Stimulated activated CD4-positive, alpha-beta T cell treated with anti-CD3 and anti-CD28 coated beads, Interleukin-1b, Interleukin-23, amount 100 ng/mL, for 4 hours (primary cell): ENCODE results near the gene SPATA46.
"Not testable (repeated sequence)": the region's sequence is repeated elsewhere in the genome, so short reads cannot be mapped to it uniquely, and the experiment has no call there.

Experiments used
- DNase-seq, 2 donors: peaks; one replicate each; pipeline ENCODE4 v3.0.0-alpha.2; 2020; ENCODE audit warnings: low read depth in 2 of 2

The SPATA46 gene

GRCh38 chr1:162357681-162358266 lies 18.9 kb downstream of the SPATA46 start:
- DNase-seq = no peak

GRCh38 chr1:162353702-162354101 lies 23.0 kb downstream of the SPATA46 start:
- DNase-seq = no peak

DNA sequence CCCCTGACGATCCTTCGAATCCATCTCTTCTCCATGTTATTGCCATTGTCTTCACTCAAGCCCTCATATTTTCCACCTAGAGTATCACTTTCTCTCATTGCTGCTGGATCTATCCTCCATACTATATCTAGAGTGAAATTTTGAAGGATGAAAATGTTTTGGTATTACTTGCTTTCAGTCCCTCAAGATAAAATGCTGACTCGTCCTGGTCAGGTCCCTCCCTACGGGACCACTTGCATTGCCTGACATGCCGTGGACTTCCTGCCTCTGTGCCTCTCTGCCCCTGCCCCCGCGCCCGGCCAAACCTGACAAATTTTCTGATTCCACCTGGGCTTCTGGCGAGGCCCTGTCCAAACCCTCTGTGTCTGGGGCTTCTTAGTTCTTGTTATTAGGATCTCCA lies 23.6 kb downstream of the SPATA46 start:
- DNase-seq = no peak

DNA sequence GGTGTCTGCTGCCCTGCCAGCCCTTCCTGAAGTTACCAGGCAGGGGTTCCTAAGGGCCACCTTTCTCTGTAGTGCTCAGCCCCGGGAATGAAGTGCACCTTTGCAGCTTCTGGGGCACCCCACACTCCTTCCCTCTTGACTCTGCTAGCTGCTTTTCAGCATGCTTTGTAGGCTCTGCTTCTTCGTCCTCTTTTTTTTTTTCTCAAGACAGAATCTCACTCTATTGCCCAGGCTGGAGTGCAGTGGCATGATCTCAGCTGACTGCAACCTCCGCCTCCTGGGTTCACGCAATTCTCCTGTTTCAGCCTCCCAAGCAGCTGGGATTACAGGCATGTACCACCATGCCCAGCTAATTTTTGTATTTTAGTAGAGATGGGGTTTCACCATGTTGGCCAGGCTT lies 24.8 kb downstream of the SPATA46 start:
- not testable (repeated sequence) for DNase-seq

GRCh38 chr1:162351246-162351842 lies 25.3 kb downstream of the SPATA46 start:
- DNase-seq = no peak

DNA sequence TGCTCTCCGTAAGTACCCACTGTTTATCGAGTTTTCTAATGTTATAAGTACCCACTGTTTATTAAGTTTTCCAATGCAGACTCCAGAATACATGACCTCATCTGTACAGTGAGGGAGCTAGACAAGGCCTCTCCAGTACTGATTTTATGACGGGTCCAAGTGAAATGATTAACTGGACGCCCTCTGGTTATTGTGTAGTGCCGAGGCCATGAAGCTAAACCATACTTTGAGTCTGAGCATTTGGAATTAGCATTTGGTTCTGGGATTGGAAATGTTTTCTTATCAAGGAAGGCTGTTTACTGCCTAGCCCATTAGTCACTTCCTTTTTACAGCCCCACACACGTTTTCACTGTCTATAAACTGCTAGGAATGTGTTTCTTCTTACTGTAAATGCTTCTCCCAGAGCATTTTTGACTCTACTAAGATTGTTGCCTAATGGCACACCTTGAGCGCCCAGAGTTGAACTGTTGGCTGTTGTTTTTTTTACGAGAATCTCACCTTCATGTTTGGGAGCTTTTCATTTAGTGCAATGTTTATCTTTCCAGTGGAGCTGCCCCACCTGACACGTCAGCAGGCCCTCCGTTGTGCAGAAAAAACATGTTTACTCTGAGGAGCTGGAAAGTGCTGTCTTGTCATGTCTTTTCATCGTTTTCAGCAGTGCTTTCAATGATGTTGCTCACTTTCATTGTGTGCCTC lies 26.9 kb downstream of the SPATA46 start:
- no peak for DNase-seq

GRCh38 chr1:162347281-162347680 lies 29.4 kb downstream of the SPATA46 start:
- no peak for DNase-seq

GRCh38 chr1:162343470-162343869 lies 33.2 kb downstream of the SPATA46 start:
- DNase-seq = no peak

GRCh38 chr1:162342452-162342983 lies 34.1 kb downstream of the SPATA46 start:
- DNase-seq = no peak

DNA sequence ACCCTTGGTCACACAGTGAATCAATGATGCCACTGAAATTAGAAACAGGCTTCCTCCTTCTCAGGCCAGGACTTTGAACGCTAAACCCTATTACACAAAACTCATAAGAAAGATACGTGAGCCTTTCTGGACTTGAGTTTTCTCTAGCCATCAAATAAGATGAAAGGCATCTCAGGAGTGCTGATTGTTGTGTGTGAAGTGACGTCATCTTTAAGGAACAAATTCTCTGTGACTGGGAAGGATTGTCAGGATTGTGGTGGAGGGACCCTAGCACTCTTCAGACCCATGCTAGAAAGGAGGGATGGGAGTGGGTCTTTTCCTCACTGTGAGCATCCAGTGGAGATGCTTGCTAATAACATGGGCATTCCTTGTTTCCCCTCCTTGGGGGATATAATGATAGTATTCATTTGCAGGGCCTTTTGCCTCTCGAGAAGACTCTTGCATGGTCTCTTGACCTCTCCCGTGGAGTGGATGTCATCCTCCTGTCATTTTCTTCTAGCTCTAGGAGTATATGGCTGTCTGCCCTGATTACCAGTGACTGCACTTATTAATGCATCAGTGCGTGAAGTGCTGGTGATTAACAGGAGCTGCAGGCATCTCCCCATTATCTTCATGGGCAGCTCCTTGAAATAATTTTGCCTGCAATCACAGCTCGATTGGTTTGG lies 39.9 kb downstream of the SPATA46 start:
- no peak for DNase-seq

- DNase-seq = no peak
These were observed 41.5 kb downstream of the SPATA46 start for GRCh38 chr1:162335126-162335525.

- DNase-seq = no peak
These were observed 42.7 kb downstream of the SPATA46 start for GRCh38 chr1:162333991-162334390.

- DNase-seq = no peak
These were observed 46.8 kb downstream of the SPATA46 start for GRCh38 chr1:162329826-162330225.

DNA sequence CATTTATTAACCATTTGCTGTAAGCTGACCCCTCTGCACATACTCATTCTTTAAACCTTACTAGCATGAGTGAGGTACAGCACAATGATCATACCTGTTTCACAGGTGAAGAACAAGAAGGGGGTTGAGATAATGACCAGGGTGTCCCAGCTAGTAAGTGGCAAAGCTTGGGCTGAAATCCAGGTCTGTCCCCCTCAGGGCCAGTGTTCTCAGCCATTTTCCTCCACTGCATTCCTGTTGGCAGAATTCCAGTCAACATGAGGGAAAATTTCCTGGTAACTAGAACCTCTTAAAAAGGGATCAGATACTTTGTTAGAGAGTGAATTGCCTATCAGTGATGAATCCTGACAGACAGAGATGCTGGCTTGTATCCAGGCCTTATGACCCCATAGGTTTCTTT lies 48.1 kb downstream of the SPATA46 start:
- DNase-seq = no peak

DNA sequence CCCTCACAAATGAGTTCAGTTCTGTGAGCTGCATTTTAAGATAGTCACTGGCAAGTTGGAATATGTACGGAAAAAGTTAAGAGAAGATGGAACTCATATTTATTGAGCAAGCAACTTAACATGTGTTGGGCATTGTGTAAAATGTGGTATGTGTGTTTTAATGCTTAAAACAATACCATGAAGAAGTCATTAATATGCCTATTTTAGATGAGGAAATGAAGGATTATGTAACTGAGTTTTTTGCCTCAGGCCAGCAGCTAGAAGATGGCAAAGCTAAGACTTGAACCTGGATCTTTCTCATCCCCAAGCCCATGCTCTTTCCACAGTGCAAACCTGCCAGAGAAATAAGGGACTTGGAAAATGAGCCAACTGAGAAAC lies 48.9 kb downstream of the SPATA46 start:
- DNase-seq = no peak

- DNase-seq = no peak
These were observed 49.4 kb downstream of the SPATA46 start for GRCh38 chr1:162327144-162327787.

DNA sequence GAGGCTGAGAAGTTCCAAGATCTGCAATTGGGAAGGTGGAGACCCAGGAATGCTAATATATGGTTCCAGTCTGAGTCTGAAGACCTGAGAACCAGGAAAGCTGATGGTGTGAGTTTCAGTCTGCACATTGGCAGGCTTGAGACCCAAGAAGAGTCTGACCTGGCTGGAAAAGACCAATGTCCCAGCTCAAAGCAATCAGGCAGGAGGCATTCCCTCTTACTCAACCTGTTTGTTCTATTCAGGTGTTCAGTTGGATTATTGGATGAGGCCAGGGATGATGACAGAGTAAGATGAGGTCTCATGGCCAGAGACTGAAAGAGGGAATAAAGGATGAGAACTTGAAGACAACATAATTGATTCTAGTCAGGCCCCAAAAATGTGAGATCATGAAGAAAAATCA lies 50.1 kb downstream of the SPATA46 start:
- no peak for DNase-seq

DNA sequence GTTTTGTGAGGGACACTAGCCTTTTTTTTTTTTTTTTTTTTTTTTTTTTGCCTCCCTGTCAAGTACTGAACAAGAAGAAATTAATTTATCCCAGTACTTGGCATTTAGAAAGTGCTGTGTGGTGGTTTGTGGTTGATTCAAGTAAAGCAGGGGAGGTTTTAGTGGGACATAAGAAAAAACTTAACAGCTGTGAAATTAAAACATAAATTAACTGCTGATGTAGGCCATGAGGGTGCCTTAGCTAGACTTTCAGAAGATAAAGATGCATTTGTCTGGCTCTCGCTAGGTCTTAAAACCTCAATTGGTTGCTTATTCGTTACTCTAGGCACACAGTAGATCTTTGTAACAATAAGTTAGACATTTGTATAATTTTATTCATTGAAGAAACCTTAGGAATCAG lies 52.3 kb downstream of the SPATA46 start:
- no peak for DNase-seq
